WERI-Rb-1 (cell line): ENCODE results near the gene TM9SF3.

ENCODE experiments used
- DNase-seq: peaks from one replicate; pipeline ENCODE4 v3.0.0-alpha.2; 2020
- H3K27ac ChIP-seq: fragments of 250-450 bp; sonication (Bioruptor Pico); 2 replicates; pipeline ENCODE4 v1.5.1; 2020; ENCODE audit warnings: mild to moderate bottlenecking, moderate library complexity
- H3K27me3 ChIP-seq: fragments of 250-450 bp; sonication (Bioruptor Pico); 2 replicates; pipeline ENCODE4 v1.5.1; 2021; ENCODE audit warnings: mild to moderate bottlenecking, low read depth, moderate library complexity; ENCODE audit not compliant: insufficient read depth, severe bottlenecking
- H3K36me3 ChIP-seq: fragments of 250-450 bp; sonication (Bioruptor Pico); 2 replicates; pipeline ENCODE4 v1.5.1; 2020; ENCODE audit warnings: mild to moderate bottlenecking, moderate library complexity
- H3K4me3 ChIP-seq: 2 replicates; pipeline ENCODE4 v1.5.1; 2011; ENCODE audit warnings: low read depth, mild to moderate bottlenecking, control low read depth, low read length
- H3K9me3 ChIP-seq: fragments of 250-450 bp; sonication (Bioruptor Pico); 2 replicates; pipeline ENCODE4 v1.5.1; 2021; ENCODE audit warnings: mild to moderate bottlenecking, moderate library complexity; ENCODE audit not compliant: severe bottlenecking
- CTCF ChIP-seq: IDR thresholded peaks from 2 replicates; pipeline ENCODE4 v1.5.1; 2011; ENCODE audit warnings: low read depth, mild to moderate bottlenecking, control low read depth, inconsistent platforms, low read length

The TM9SF3 gene

DNA sequence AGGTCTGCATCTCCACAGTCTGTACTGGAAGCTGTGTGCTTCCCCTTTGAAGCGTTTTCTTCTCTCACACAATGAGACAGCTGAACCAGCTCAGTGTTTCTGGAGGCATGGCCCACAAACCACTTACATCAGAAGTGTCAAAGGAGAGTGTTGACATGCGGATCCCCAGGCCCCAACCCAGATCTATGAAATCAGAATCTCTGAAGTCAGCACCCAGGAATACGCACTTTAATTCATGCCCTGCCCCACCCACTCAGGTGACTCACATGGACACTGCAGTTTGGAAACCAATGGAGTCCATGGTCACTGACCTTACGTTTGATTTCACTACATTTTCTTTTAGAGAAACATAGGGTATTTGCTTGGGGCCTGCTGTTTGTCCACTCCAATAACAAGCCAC is 92.1 kb downstream of the TM9SF3 start:
- Histone ChIP-seq H3K4me3 (no peak overlapping the region), H3K36me3 (no peaks in the 10 kb centered on the region), H3K27ac (no peak overlapping the region), H3K9me3 (no peaks in the 10 kb centered on the region), H3K27me3 (no peaks in the 10 kb centered on the region)
- no peak for TF ChIP-seq CTCF
- DNase-seq, result no peak

GRCh38 chr10:96493871-96494525 is 92.8 kb downstream of the TM9SF3 start:
- no peak overlapping the region for H3K4me3 ChIP-seq
- H3K27me3 ChIP-seq, result no peaks in the 10 kb centered on the region
- no peak overlapping the region for H3K27ac ChIP-seq
- DNase-seq, result no peak
- TF ChIP-seq CTCF, result no peak
- H3K36me3 ChIP-seq, result no peaks in the 10 kb centered on the region
- H3K9me3 ChIP-seq, result no peaks in the 10 kb centered on the region

DNA sequence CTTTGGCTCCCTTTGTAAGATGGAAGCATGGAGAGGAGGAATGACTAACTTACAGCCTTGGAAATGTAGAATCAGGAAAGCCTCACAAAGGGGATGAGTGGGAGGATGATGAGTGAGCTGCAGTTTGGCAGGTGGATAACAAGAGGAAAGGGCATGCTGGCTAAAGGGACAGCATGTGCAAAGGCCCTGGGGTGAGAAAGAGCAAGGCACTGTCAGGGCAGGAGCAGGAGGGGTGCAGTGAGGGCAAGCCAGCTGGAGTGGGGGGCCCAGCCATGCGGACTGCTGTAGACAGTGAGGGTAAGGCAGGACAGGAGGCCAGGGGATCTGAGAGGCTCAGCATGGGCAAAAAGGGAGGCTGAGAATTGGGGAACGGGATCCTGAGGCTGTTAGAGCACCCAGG is 93.6 kb downstream of the TM9SF3 start:
- no peak overlapping the region for H3K27ac ChIP-seq
- no peaks in the 10 kb centered on the region for H3K36me3 ChIP-seq
- no peak overlapping the region for H3K4me3 ChIP-seq
- no peaks in the 10 kb centered on the region for H3K27me3 ChIP-seq
- no peak for TF ChIP-seq CTCF
- DNase-seq, result no peak
- H3K9me3 ChIP-seq, result no peaks in the 10 kb centered on the region

- no peaks in the 10 kb centered on the region for H3K36me3 ChIP-seq
- H3K4me3 ChIP-seq, result no peak overlapping the region
- no peak overlapping the region for H3K27ac ChIP-seq
- no peaks in the 10 kb centered on the region for H3K27me3 ChIP-seq
- peak; percentile 53 for TF ChIP-seq CTCF
- H3K9me3 ChIP-seq, result no peaks in the 10 kb centered on the region
- no peak for DNase-seq
These were observed 95.5 kb downstream of the TM9SF3 start for GRCh38 chr10:96491303-96491702.

GRCh38 chr10:96488161-96488935 is 98.5 kb downstream of the TM9SF3 start:
- no peak for DNase-seq

More at GRCh38 chr10:96488161-96488935, 98.5 kb downstream of the TM9SF3 start:
- Histone ChIP-seq H3K27ac (no peak overlapping the region), H3K27me3 (no peaks in the 10 kb centered on the region), H3K36me3 (no peaks in the 10 kb centered on the region), H3K9me3 (no peaks in the 10 kb centered on the region), H3K4me3 (no peak overlapping the region)
- TF ChIP-seq CTCF, result no peak
